ENCODE results near the gene TPK1. TPM values are rescaled to one million over a fixed set of nuclear protein-coding genes. Genes with fewer than 3 reads are reported as not detected.

Gene TPK1
- total RNA-seq, 1 donor from 2014 or later = 14.5 TPM

DNA sequence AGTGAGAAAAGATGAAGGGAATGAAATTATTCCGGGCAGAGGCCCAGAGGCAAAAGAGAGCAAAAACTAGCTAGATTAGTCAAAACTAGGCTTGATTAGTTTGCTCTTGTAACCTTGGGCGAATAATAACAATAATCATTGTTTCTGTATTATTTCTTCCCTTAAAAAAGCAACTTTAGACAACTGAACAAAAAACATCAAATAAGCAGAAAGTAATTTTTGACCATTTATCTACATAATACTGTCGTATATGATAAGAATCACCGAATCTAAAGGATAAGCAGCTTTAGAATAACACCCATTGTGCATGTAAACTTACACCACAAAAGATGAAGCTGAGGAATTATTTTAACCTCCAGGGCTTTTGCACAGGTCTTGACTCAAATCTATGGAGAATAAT lies 125.1 kb downstream of the TPK1 start:
- Mint-ChIP-seq H3K27ac (no peak overlapping the region), H3K4me1 (no peaks in the 10 kb centered on the region), H3K36me3 (no peaks in the 10 kb centered on the region), H3K4me3 (no peak overlapping the region), H3K9me3 (no peaks in the 10 kb centered on the region), H3K27me3 (ENCODE audit: insufficient read depth, low read depth) (no peaks in the 10 kb centered on the region)
- Histone ChIP-seq H3F3A (ENCODE audit: low read depth) (no peaks in the 10 kb centered on the region), H4K20me1 (ENCODE audit: low read depth) (no peaks in the 10 kb centered on the region), H3K27me3 (no peaks in the 10 kb centered on the region), H3K36me3 (no peaks in the 10 kb centered on the region), H3K4me2 (no peak overlapping the region), H3K4me1 (no peaks in the 10 kb centered on the region), H3K4me3 (no peak overlapping the region), H3K9me3 (ENCODE audit: low read depth) (no peaks in the 10 kb centered on the region), H2AFZ (replicated peaks) (no peak overlapping the region), H3K9ac (no peak overlapping the region), H3K27ac (no peak overlapping the region), H3K79me2 (ENCODE audit: low read depth) (no peaks in the 10 kb centered on the region)
- TF ChIP-seq EZH2 (IDR thresholded peaks at IDR 0.05) (no peak), EZH2phosphoT487 (IDR thresholded peaks at IDR 0.05) (no peak)
- TF ChIP-seq, protein P1, sequence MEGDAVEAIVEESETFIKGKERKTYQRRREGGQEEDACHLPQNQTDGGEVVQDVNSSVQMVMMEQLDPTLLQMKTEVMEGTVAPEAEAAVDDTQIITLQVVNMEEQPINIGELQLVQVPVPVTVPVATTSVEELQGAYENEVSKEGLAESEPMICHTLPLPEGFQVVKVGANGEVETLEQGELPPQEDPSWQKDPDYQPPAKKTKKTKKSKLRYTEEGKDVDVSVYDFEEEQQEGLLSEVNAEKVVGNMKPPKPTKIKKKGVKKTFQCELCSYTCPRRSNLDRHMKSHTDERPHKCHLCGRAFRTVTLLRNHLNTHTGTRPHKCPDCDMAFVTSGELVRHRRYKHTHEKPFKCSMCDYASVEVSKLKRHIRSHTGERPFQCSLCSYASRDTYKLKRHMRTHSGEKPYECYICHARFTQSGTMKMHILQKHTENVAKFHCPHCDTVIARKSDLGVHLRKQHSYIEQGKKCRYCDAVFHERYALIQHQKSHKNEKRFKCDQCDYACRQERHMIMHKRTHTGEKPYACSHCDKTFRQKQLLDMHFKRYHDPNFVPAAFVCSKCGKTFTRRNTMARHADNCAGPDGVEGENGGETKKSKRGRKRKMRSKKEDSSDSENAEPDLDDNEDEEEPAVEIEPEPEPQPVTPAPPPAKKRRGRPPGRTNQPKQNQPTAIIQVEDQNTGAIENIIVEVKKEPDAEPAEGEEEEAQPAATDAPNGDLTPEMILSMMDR (IDR thresholded peaks at IDR 0.05) = no peak
- no peak for DNase-seq (ENCODE audit: low spot score)

DNA sequence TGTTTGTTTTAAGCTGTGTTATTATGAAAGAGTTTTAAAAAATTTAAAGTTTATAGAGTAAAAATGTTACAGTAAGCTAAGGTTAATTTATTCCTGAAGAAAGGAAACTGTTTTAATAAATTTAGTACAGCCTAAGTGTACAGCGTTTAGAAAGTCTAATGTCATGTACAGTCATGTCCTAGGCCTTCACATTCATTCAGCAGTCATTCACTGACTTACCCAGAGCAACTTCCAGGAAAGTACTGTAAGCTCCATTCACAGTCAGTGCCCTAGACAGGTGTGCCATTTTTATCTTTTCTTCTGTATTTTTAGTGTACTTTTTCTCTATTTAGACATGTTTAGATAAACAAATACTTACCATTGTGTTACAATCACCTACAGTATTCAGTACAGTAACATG lies 126.8 kb downstream of the TPK1 start:
- Mint-ChIP-seq H3K27ac (no peak overlapping the region), H3K4me1 (no peaks in the 10 kb centered on the region), H3K4me3 (no peak overlapping the region), H3K27me3 (ENCODE audit: insufficient read depth, low read depth) (no peaks in the 10 kb centered on the region), H3K9me3 (no peaks in the 10 kb centered on the region), H3K36me3 (no peaks in the 10 kb centered on the region)
- H3K27me3 ChIP-seq = no peaks in the 10 kb centered on the region
- TF ChIP-seq, protein P1 (IDR thresholded peaks at IDR 0.05) = no peak
- no peak for TF ChIP-seq EZH2phosphoT487 (IDR thresholded peaks at IDR 0.05)
- H3F3A ChIP-seq (ENCODE audit: low read depth) = no peaks in the 10 kb centered on the region
- H3K4me1 ChIP-seq = no peaks in the 10 kb centered on the region
- no peaks in the 10 kb centered on the region for H3K36me3 ChIP-seq
- no peak overlapping the region for H3K4me2 ChIP-seq
- H3K79me2 ChIP-seq (ENCODE audit: low read depth) = no peaks in the 10 kb centered on the region
- DNase-seq (ENCODE audit: low spot score) = no peak
- H2AFZ ChIP-seq (replicated peaks) = no peak overlapping the region
- no peaks in the 10 kb centered on the region for H3K9me3 ChIP-seq (ENCODE audit: low read depth)
- H4K20me1 ChIP-seq (ENCODE audit: low read depth) = no peaks in the 10 kb centered on the region
- H3K9ac ChIP-seq = no peak overlapping the region
- no peak overlapping the region for H3K4me3 ChIP-seq
- no peak overlapping the region for H3K27ac ChIP-seq

DNA sequence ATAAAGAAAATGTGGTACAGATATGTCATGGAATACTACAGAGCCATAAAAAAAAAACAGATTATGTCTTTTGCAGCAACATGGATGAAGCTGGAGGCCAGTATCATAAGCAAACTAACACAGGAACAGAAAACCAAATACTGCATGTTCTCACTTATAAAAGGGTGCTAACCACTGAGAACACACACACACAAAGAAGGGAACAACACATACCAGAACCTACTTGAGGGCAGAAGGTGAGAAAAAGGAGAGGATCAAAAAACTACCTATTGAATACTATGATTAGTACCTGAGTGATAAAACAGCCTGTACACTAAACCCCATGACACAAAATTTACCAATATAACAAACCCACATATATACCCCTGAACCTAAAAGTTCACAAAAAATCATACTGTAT lies 144.6 kb downstream of the TPK1 start:
- Histone ChIP-seq H3K27me3 (no peaks in the 10 kb centered on the region), H3K27ac (no peak overlapping the region), H3K4me1 (no peaks in the 10 kb centered on the region), H2AFZ (replicated peaks) (no peak overlapping the region), H3K4me3 (no peak overlapping the region), H3F3A (ENCODE audit: low read depth) (no peaks in the 10 kb centered on the region), H3K79me2 (ENCODE audit: low read depth) (no peaks in the 10 kb centered on the region), H4K20me1 (ENCODE audit: low read depth) (no peaks in the 10 kb centered on the region), H3K9me3 (ENCODE audit: low read depth) (no peaks in the 10 kb centered on the region), H3K9ac (no peak overlapping the region), H3K36me3 (no peaks in the 10 kb centered on the region), H3K4me2 (no peak overlapping the region)
- Mint-ChIP-seq H3K27ac (no peak overlapping the region), H3K9me3 (no peaks in the 10 kb centered on the region), H3K36me3 (no peaks in the 10 kb centered on the region), H3K4me3 (no peak overlapping the region), H3K27me3 (ENCODE audit: insufficient read depth, low read depth) (peaks cover 2% of the 10 kb centered on the region), H3K4me1 (no peaks in the 10 kb centered on the region)
- DNase-seq (ENCODE audit: low spot score) = no peak
- TF ChIP-seq, protein P1 (IDR thresholded peaks at IDR 0.05) = no peak
- TF ChIP-seq EZH2 (IDR thresholded peaks at IDR 0.05) (no peak), EZH2phosphoT487 (IDR thresholded peaks at IDR 0.05) (no peak)

Data from neural progenitor cell (in vitro differentiated cells).